ENCODE measurements around the gene CAST.
A peak's percentile ranks its signal among the peaks of the same experiment; 100 is the strongest.

The CAST gene

DNA sequence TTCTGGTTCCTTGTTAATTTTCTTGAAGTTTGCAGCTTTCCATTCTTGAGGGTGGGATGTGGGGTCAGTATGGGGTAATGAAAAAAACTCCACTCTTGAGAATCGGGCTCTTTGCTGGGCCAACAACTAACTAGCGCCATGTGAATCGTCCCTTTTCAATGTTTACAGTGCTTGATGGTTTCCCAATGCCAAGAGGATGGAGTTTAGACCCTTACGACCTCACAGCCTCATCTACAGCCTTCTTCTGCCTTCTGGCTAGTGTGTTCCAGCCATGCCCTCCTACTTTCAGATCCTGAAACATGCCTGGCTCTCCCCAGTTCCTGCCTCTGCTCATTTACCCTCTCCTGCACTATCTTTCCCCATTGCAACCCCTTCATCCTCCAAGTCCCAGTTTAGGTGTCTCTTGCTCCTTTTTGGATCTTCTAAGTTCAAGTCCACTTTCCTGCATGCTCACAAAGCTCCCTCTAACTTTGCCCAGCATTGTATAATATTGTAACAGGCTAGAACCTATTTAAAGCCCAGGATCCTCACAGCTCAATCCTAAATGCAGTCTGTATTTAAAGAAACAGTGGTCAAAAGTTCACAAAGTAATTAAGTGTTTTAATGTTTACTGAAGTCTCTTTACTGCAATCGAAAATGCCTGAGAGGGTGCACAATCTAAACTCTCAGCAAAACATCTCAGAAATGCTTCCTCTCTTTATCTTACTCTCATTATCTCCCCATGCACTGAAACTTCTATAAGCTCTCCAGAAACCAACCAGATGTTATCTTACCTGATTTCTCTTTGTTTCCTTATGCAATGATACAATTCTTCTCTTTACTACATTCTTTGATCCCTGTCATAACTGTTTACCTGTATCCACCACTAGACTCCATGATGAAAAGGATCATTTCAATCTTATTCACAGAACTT is 20.6 kb upstream of the CAST start:
- intact Hi-C loops (cut with DNase I): no loop called here
- no peak for DNase-seq

DNA sequence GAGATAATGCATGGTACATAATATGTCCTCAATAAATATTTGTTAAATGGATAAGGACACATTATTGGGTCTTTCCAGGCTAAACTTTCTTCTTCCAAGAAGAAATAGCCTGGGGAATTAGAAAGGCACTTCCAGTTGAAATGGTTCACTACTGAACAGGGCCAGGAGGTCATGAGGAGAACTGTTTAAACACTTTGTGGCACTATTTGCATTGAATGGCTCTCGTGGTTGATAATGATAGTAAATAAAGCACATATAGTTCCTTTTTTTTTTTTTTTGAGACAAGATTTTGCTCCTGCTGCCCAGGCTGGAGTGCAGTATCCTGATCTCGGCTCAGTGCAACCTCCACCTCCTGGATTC is 19.9 kb upstream of the CAST start:
- no peak for DNase-seq
- intact Hi-C loops (cut with DNase I): no loop called here

DNA sequence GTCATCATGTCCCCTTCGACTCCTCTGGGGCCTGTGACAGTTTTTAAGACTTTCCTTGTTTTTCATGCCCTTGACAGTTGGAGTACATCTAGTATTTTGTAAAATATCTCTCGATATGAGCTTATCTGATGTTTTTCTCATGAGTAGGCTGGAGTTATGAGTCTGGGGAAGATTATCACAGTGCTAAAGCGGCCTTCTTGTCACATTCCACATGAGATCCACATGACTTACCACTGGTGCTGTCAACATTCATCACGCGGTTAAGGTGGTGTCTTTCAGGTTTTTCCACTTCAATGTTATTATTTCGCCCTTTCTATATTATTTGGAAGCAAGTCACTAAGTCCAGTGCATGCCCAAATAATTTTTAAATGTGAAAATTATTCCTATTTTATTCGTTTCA is 17.1 kb upstream of the CAST start:
- intact Hi-C loops (cut with DNase I): no loop called here
- no peak for DNase-seq

DNA sequence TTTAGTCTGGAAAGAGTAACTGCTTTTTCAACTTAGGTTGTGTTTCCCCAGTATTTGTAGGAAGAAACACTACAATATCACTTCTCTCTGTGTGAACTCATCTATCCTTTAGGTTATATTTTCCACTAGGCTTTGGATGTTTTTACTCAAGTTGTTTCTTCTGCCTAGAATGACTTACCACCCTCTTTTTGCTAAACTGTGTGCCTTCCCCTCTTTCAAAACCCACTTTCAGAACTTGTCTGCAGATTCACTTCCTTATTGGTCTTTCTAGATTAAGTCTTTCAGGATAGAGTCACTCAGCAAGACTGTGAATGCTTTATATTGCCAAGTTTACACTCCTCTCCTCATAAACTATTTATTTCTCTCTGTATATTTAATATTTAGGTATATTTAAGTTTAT is 14.2 kb upstream of the CAST start:
- no peak for DNase-seq
- intact Hi-C loops (cut with DNase I): no loop called here

DNA sequence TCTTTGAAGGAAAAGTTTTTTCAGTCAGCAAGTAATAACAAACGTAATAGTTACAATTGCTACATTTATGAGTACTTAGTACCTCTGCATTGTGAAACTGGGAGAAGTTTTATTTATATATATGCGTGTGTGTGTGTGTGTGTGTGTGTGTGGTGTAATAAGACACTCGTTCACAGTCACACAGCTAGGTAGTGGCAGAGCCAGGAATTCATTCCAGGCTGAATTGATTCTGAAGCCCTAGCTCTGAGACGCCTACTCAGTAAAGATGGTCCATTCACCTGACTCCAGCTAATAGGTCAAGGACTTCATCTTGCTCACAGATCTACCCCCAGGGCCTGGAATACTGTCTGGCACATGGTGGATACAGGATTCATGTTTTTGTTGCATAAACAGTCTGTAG is 13.6 kb upstream of the CAST start:
- no peak for DNase-seq
- intact Hi-C loops (cut with DNase I): no loop called here

DNA sequence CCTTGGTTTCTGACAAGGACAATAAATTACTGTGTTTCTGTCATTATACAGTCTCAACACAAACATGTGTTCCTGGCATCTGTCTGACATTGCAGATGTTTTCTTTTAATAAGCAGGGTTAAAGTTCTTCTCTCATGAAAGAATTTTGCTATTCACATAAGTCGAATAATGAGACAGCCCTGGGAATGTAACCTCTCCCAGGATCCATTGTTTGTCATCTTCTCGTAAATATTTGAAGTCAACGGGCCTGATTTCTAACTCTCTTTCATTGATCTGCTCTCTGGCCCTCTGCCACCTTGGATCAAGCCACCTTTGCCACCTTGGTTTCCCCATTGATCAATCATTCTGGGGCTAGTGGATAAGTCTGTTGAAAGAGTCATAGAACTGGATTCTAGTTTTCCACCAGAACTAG is 12.9 kb upstream of the CAST start:
- no peak for DNase-seq
- intact Hi-C loops (cut with DNase I): no loop called here

DNA sequence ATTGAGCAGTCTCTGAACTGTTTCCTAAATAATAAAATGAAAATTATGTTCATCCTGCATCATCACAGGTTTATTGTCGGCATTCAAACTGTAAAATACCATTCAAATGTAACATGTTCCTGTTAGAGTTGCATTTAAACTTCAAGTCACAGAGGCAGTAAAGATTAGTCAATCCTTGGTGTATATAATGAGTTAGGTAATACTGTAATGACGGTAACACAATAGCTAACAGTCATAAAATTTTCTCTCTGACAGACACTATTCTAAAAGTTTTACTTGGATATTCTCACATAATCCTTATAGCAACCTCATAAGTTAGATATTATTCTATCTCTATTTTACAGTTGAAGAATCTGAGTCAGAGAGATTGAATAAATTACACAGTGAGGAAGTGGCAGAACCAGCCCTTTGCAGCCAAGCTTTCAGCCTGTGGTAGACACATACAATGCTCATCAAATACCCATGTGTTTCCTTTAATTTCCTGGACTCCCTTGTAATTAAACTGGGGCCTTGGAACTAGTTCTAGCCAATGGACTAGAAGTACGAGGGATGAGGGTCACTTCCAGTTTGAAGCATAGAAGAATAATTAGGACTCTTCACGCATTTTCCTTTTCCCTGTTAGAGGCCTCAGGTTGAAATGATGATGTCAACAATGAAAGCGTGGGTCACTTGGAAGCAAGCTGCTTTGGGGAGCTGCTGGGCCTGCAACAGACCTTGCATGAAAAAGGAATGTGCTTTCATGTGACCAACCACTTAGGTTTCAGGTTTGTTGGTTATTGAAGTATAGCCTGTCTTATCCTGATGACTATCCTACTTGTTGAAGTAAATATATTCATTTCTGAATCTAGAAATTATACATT is 12.3 kb upstream of the CAST start:
- peak in 1 of 42 donors; percentile 28 for DNase-seq
- intact Hi-C loops (cut with DNase I): no loop called here

DNA sequence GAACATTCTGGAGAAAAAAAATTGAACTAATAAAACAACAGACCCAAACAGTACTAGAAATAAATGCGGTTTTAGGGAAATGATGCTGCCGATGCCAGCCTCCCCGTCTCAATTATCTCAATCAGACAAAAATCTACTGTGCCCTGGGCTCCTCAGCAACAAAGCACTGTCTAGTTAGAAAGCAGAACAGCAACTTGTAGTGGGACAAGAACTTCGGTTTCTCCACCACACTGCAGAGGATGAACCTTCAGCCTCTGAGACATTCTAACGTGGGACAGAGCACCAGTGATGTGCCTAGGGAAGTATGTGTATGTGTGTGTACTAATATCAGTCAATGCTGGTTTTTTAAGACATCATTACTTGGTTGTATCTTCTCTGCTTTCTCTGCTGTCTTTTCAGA is 11.1 kb upstream of the CAST start:
- peak in 7 of 42 donors; percentile 4 to 50 (median 16) for DNase-seq
- intact Hi-C loops (cut with DNase I): no loop called here

DNA sequence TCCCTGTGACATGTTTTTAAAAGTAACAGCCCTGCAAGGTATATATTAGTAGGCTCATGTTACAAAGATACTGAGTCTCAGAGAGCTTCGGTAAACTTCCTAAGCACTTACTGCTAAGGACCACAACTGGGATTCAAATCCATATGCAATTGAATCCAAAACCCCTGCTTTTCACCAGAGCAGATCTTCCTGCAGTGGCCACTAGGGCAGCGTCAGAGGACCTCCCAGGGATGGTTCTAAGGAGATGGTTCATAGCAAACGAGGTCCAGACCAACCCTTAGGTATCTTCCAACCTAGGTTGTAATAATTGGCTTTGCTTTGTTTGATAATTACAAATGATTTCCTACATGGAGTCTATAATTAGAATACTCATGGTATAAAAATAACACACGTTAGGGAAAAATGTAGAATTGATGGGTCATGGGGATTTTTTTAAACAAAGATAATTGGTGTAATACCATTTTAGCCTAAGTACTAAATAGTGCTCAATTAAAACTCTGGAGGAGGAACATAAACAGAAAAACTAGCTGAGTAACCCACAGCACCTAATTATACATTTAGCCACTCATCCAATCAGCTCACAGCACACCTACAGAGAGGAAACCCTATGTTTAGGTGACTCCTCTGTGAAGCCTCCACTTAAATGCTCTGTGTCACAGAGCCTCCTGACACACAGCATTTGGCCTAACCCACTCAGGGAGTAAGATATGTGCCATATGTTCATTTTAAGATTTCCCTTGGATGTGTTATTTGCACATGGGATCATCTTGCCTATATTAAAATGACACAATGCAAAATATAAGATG is 10.0 kb upstream of the CAST start:
- intact Hi-C loops (cut with DNase I): no loop called here
- DNase-seq: peak in 5 of 42 donors; percentile 20 to 57 (median 24)

DNA sequence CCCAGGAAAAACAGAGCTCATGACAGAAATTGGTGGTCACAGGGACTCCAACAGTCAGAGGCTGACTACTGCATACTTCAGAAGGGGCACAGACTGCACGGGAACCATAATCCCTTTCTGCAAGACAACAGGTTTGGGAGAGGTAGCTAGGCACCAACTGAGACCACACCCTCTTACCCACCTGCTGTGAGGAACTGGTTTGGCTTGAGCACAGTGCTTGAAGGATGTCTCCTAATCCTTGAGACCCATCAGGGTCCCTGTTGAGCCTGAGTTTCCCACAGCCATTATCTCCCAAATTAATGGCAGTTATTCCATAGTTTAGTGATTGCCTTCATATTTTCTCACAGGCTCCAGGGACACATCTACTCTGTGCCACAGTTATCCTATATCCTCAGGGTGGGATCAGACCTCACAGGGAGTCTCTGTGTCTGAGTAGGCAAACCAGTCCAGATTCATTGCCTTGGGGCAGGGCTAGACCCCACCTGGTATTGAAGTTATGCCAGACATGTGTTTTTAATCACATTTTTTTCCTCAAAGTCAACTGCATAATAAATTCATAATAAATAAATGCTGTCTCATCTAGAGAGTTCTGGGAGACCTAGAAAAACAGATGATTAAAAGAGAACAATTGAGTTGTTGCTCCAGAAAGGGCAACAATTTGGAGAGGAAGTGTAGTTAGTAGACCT is 9.3 kb upstream of the CAST start:
- intact Hi-C loops (cut with DNase I): no loop called here
- DNase-seq: no peak

DNA sequence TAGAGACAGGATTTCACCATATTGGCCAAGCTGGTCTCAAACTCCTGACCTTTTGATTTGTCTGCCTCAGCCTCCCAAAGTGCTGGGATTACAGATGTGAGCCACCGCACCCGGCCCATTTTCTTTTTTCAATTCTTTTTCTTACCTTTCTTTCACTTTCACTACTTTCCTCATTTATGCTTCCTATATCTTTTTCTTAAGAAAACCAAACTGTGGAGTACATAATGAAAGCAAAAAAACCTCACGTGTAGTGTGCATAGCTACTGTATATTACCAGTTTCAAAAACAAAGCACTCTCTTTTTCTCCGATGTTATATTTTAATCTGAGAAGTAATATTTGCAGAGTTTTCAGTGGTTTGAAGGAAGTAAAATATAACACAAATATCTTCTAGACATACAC is 8.0 kb upstream of the CAST start:
- intact Hi-C loops (cut with DNase I): no loop called here
- DNase-seq: no peak

DNA sequence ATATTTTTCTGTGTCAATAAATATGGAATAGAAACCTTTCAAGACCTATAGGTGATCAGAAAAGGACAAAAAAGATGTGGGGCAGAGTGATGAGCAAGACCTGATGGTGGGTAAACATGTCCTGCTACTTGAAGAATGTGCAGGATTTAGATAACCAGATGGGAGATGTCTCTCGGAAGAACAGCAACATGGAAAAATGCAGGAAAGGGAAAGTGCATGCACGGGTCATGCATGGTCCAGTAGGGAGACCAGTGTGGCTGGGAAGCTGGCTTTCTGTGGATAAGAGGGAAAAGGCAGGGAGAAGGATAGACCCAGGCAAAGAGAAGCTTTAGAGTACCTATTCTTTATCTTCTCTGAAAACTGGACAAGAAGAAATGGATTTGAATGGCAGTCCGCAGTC is 7.1 kb upstream of the CAST start:
- intact Hi-C loops (cut with DNase I): no loop called here
- no peak for DNase-seq

DNA sequence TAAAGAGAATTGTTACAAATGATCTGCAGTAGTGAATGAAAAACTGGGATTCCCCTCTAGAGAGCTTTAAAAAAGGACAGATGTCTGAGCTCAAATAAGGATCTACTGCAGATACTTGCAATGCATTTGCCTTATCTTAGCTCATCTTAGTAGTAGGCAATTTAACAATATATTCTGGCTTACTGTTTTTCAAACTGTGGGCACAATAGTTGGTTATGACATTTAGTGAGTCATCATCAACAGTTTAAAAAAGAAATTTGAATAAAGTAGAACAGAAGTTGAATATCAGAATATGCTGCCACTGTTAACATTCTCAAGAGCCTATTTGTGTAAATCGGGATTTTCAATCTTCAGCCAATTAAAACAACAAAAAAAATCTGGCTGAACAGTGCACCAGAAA is 6.7 kb upstream of the CAST start:
- no peak for DNase-seq

DNA sequence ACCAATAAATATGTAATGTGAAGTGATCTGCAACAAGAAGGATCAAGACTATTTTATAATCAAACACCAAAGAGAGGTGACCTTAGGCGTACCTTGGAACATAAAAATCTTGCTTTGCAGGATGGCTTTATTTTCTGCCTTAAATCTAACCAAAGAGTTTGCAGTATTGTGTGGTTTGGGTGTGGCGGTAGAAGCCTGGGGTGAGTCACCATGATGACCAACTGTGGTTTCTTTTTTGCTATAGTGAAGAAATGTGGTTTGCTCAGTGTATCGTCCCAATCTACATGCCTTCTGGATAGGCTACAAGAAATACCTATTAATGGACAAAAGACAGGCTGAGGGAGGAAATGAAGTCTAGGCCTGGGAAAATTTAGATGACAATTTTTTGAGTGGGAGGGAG is 5.1 kb upstream of the CAST start:
- intact Hi-C loops (cut with DNase I): no loop called here
- no peak for DNase-seq

More for the DNA sequence above, 6.7 kb upstream of the CAST start:
- intact Hi-C loops (cut with DNase I): no loop called here

DNA sequence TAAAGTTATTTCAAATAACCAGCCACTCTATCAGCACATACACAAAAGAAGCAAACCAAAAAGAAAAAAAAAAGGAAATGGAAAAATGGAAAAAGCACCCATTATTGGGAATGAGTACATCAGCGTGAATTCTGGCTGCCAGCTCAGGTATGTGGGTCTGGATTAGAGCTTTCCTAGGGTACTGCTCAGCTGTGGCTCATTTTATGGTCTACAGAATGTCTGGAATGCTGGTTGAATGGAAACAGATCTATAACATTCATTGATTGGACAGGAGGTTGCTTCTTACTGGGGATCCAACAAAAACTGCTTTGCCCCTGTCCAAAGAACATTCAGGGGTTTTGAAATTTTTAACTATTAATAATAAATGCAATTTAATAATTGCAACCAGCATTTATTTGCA is 3.9 kb upstream of the CAST start:
- intact Hi-C loops (cut with DNase I): no loop called here
- DNase-seq: no peak

DNA sequence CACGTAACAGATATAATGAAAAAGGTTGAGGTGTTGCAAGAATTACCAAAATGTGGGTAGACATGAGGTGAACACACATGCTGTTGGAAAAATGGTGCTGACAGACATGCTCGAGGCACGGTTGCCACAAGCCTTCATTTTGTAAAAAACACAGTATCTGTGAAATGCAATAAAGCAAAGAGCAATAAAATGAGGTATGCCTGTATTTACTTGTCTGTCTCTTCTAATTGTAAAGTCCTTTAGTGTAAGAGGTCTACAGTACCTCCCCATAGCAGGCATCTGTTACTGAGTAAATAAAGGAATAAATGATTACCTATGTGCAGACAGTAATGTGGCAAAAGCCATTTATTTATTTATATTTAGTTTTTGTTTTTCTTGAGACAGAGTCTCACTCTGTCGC is 3.0 kb upstream of the CAST start:
- intact Hi-C loops (cut with DNase I): no loop called here
- DNase-seq: no peak

DNA sequence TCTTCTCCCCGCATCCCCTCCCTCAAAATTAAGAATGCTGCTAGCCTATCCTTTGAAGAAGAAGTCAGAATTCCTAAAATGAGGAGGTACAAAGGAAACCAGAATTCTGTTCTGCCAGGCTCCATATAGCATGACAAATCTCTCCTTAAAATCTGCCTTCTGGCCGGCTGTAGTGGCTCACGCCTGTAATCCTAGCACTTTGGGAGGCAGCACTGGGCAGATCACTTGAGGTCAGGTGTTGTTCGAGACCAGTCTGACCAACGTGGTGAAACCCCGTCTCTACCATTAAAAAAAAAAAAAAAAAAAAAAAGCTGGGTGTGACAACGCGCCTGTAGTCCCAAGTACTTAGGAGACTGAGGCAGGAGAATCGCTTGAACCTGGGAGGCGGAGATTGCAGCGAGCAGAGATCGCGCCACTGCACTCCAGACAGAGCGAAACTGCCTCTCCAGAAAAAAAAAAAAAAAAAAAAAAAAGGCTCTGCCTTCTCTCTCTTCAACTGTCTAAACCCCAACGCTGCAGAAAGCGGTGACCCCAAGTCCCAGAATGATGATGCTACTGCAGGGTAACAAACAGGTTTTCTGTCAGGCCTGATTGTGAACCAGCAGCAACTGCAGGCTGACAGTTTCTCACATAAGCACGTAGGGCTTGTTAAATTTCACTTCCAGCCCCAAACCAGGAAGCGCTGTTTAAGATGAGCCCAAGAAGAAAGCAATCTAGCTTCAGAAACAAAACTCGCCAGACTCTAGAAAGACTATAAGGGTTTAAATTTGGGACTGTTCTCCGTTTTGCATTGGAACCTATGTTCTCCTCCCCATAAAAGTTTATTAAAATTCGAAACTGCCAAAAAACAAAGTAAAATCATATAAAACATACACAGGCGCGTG is 963 bp upstream of the CAST start:
- intact Hi-C loops (cut with DNase I): no loop called here
- DNase-seq: peak in 25 of 42 donors; percentile 5 to 53 (median 20)
